ENCODE results near the gene SLC25A20. TPM values are rescaled to one million over a fixed set of nuclear protein-coding genes. Genes with fewer than 3 reads are reported as not detected.
"Not testable (repeated sequence)": the region's sequence is repeated elsewhere in the genome, so short reads cannot be mapped to it uniquely, and the experiment has no call there.

SLC25A20 gene
- total RNA-seq, 1 donor from 2014 or later = 25.4 TPM

DNA sequence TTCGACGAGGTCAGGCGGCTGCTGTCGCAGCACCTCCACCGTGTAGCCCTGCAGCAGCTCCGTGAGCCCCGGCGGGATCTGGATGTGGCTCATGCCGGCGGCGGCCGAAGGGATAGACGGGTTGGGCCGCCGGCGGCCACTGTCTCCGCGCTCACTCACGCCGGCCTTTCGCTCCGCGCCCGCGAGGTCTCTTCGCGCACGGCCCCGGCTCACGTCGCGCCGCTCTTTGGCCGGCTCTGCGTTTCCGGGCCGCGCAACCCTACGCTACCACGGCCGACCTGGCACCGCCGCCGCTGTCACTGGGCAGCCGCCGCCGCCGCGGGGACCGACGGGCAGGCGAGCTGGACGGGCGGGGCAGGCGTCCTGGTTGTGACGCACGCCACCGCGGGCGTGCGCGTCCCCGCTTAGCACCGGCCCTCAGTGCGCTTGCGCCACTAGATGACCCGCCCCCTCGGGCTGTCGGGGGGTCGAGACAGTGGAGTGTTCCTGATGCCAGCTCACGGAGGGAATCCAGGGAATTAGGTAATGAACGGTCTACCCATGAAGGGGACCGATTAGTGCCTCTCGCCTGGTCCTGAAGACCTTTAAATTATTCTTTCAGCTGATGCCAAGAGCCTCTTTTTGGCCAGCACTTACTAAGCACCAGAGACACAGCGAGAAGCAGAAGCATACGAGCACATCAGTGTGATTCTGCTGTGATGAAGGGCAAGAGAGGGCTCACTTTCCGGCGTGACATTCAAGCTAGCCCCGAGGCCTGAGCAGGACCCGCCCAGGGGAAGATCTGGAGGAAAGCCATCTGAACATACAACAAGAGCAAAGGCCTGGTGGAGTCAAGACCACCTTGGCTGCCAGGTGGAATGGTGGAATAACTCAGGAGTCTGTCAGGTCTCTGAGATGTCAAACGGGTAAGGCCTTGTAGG lies 50.9 kb downstream of the SLC25A20 start, which contains the start of gene PRKAR2A:
Gene PRKAR2A, minus strand, starts transcription at position 371 of the 920 bp plus-strand sequence. Its CDS starts 278 bp downstream, at position 93.
- DNase-seq (ENCODE audit: low read depth, low spot score) = peak; percentile 59

DNA sequence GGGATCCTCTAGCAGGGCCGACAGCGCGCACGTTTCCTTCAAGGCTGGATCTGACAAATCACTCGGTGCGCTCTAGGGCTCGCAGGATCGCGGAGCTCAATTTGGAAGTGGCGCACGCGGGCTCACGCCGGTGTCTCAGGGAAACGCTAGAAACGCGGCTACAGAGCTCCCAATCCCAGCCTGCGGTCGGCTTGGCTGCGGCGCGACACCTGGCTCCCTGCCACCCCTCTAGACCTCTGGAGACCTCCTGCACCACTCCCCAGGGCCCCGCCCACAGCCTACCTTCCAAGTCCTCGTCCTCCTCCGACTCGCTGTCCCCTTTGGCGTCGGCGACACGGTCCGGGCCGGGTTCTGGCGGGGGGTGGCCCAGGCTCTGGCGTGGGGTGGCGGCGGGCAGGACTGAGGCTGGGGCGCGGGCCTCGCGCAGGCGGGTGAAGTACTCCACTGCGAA lies 51.6 kb downstream of the SLC25A20 start:
- DNase-seq (ENCODE audit: low read depth, low spot score) = no peak

GRCh38 chr3:48845170-48845569 lies 53.5 kb downstream of the SLC25A20 start:
- no peak for DNase-seq (ENCODE audit: low read depth, low spot score)

DNA sequence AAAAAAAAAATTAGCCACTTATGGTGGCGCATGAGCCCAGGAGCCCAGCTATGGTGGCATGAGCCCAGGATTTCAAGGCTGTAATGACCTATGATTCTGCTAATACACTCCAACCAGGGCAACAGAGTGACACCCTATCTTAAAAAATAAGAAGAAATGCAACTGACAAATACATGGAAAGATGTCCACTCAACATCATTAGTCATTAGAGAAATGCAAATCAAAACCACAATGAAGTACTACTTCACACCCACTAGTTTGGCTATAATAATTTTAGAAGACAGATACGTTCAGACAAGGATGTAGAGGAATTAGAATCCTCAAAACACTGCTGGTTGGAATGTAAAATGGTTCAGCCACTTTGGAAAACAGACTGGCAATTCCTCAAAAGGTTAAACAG lies 61.5 kb downstream of the SLC25A20 start:
- no peak for DNase-seq (ENCODE audit: low read depth, low spot score)

DNA sequence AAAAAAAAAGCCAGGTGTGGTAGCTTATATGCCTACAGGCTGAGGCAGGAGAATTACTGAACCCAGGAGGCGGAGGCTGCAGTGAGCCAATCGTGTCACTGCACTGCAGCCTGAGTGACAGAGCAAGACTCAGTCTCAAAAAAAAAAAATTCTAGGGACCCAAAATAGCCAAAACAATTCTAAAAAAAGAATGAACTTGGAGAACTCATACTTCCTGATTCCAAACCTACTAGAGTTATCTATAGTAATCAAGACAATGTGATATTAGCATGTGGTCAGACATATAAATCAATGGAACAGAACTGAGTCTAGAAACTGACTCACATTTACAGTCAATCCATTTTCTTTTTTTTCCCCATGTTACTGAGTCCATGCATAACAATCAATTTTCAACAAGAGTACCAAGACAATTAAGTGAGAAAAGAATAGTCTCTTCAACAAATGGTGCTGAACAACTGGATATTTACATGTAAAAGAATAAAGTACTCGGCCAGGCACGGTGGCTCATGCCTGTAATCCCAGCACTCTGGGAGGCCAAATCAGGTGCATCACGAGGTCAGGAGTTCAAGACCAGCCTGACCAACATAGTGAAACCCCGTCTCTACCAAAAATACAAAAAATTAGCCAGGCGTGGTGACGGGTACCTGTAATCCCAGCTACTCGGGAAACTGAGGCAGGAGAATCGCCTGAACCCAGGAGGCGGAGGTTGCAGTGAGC lies 62.9 kb downstream of the SLC25A20 start:
- no peak for DNase-seq (ENCODE audit: low read depth, low spot score)

DNA sequence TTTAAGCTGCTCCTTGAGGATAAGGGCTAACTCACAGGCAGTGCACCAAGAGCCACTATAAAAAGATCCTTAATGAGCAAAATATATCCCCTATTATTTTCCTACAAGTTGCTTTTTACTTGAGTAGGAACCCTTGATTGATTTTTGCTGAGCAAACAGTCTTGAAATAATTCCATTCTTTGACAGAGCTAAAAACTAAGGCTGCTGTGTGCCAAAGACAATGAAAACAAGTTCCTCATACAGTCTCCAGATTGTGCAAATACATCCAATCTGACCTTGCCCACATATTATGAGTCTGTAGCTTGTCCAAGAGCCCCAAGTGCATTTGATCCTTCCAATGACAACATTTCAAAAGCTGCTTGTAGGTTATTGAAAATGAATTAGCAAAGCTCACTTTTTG lies 66.0 kb downstream of the SLC25A20 start:
- DNase-seq (ENCODE audit: low read depth, low spot score) = no peak

DNA sequence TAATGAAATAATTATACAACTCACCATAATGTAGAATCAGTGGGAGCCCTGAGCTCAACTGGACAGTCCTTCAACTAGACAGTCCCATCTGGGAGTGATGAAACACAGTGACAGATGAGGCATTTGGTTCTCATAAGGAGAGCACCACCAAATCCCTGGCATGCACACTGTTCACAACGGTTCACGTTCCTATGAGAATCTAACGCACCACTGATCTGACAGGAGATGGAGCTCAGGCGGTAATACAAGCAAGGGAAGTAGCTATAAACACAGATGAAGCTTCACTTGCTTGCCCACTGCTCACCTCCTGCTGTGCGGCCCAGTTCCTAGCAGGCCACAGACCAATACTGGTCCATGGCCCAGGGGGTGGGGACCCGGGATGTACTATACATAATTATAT lies 68.0 kb downstream of the SLC25A20 start:
- no peak for DNase-seq (ENCODE audit: low read depth, low spot score)

DNA sequence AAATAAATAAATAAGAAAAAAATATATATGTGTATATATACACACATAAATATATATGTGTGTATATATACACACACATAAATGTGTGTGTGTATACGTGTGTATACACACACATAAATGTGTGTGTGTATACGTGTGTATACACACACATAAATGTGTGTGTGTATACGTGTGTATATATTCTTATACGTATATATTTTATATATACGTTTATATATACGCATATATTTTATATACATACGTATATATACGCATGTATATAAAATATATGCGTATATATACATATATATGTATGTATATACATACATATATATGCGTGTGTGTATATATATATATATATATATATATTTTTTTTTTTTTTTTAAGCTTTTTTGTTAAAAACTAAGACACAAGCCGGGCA lies 69.2 kb downstream of the SLC25A20 start:
- not testable (repeated sequence) for DNase-seq (ENCODE audit: low read depth, low spot score)

- DNase-seq (ENCODE audit: low read depth, low spot score) = not testable (repeated sequence)
These were observed 70.8 kb downstream of the SLC25A20 start for GRCh38 chr3:48827874-48828273.

- DNase-seq (ENCODE audit: low read depth, low spot score) = no peak
These were observed 72.2 kb downstream of the SLC25A20 start for GRCh38 chr3:48826451-48826850.

- peak; percentile 68 for DNase-seq (ENCODE audit: low read depth, low spot score)
These were observed 77.9 kb downstream of the SLC25A20 start for GRCh38 chr3:48820612-48821324.

DNA sequence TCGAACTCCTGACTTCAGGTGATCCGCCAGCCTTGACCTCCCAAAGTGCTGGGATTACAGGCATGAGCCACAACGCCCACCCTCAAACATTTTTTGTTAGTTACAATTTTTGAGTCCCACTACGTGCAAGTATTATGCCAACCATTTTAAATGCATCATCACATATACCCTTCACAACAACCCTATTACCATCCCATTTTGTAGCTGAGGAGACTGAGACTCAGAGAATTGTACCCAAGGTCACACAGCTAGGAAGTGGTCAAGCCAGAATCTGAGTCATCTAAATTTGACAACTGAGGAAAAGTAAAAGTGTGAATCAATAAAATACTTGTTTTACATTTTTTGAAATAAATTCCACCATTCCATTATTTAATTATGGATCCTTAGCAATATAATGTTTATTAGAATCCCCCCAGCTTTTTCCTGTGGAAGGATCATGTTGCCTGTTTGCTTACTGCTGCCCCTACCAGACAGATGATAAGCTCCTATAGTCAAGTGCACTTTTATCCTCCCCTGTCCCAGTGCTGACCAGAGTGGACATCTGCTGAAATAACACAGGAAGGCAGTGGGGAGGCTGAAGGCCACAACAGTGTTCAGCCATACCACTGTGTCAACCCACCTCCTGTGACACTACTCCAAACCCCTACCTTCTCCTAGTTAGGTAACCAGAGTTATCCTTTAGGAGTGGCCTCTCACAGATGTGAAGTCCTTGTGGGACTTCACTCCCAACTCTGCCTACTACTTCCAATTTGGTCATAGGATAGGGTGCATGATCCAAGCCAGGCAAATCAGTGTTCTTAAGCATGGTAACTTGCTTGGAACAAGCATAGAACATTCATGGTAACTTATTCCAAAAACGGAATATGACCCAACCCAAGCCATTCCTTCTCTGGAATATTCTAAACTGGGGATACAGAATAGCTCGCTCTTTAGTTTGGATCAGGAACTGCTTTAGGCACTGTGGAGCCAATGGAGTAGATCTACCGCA lies 79.2 kb downstream of the SLC25A20 start:
- DNase-seq (ENCODE audit: low read depth, low spot score) = no peak

DNA sequence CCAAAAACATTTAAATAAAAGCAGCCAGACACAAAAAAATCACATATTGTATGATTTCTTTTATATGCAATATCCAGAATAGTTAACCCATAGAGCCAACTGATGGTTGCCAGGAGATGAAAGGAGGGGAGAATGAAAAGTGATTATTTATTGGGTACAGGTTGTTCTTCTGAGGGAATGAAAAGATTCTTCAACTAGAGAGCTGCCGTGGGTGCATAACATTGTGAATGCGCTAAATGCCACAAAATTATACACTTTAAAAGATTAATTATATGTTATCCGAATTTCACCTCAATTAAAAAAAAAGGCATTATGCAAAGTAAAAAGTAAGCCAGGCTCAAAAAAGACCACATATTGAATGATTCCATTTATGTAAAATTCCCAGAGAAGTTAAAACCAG lies 87.2 kb downstream of the SLC25A20 start:
- no peak for DNase-seq (ENCODE audit: low read depth, low spot score)

Other genes starting within 250 kb of the SLC25A20 start
- gene CELSR3, start 236.0 kb downstream of the SLC25A20 start, total RNA-seq = 0.18 and 0.20 TPM in 2 replicates
- 6.8 and 6.9 TPM in 2 replicates for gene NCKIPSD, start 213.0 kb downstream of the SLC25A20 start, total RNA-seq
- gene IP6K2, start 181.7 kb downstream of the SLC25A20 start, total RNA-seq = 42.3 and 55.7 TPM in 2 replicates
- 46.6 and 52.0 TPM in 2 replicates for gene PRKAR2A, start 51.0 kb downstream of the SLC25A20 start, total RNA-seq
- 61.3 and 85.8 TPM in 2 replicates for gene ARIH2, start 20.0 kb upstream of the SLC25A20 start, total RNA-seq
- gene P4HTM, start 91.4 kb upstream of the SLC25A20 start, total RNA-seq = 25.5 and 31.1 TPM in 2 replicates
- gene WDR6, start 108.5 kb upstream of the SLC25A20 start, total RNA-seq = 66.7 and 71.2 TPM in 2 replicates
- 37.4 and 48.5 TPM in 2 replicates for gene DALRD3, start 119.7 kb upstream of the SLC25A20 start, total RNA-seq
- 62.8 and 65.7 TPM in 2 replicates for gene NDUFAF3, start 123.2 kb upstream of the SLC25A20 start, total RNA-seq
- 352 and 465 TPM in 2 replicates for gene IMPDH2, start 130.5 kb upstream of the SLC25A20 start, total RNA-seq
- 59.1 and 62.7 TPM in 2 replicates for gene QRICH1, start 195.2 kb upstream of the SLC25A20 start, total RNA-seq
- gene QARS1, start 205.9 kb upstream of the SLC25A20 start, total RNA-seq = 321 and 422 TPM in 2 replicates
- 42.9 and 54.2 TPM in 2 replicates for gene USP19, start 221.9 kb upstream of the SLC25A20 start, total RNA-seq
- gene LAMB2, start 234.2 kb upstream of the SLC25A20 start, total RNA-seq = 470 and 504 TPM in 2 replicates

All from pulmonary artery endothelial cell (primary cell).